ENCODE results near the gene PC.
A peak's percentile ranks its signal among the peaks of the same experiment; 100 is the strongest.

Gene PC

DNA sequence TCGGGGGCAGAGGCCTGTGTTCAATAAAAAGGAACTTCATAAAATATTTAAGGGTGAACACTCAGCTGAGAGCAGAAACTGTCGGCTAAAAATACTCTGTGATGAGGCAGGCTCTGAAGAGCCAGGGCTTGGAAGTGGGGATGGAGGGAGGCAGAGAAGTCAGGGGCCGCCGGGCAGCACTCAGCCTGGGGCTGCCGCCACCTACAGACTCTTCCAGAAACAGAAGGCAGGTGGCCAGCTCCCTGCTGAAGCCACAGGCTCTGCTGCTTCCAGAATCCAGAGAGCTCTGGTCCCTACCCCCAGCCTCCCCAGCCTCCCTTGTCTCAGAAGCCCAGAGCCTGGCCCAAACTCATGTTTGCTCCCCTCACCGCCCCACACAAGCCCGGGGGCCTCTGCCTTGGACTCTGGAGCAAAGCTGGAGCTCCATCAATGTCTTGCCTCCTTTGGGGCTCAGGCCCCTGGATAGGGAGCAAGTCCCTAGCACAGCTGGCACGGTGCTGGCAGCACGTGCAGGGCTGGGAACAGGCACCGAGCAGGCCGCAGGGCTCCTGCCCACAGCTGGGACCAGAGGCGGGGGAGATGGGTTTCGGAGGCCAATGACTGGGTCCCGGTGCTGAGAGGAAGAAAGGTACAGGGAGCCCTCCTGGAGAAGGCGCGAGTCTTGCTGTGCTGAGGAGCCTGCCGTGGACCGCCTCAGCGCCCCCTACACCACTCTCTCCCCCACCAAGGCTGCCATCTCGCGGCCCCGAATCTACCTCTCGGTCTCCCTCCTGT, 93.1 kb downstream of the PC start:
- DNase-seq (ENCODE audit: low spot score), result no peak

DNA sequence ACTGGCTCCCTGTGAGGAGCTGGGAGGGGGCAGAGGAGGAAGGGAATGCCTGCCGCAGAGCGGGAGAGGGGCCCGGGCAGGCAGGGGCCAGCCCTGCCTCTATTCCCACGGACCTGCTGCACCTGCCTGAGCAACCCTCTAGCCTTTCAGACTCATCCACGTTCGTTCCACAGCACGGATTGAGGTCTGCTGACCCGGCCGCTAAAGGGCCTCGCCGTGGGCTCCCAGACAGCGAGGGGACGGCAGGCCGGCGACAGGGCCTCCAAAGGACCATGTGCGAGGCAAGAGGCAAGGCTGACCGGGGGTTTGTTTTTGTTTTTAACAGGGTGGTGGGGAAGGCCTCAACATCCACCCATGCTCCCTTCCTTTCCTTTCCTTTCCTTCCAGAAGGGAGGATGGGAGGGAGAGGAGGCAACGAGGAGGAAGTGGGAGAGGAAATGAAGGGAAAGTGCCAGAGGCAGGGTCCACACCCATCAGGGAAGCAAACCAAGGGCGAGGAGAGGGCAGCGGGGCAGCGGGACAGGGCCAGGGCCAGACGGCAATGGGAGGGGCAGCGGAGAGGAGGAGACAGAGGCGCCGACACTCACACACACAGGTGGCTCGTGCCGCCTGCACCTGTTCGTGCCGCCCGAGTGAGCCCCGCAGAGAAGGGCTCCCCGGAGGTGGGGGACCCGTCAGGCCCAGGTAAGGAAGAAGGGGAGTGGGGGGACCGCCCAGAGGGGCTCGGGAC, 93.8 kb downstream of the PC start:
- DNase-seq (ENCODE audit: low spot score), result no peak

DNA sequence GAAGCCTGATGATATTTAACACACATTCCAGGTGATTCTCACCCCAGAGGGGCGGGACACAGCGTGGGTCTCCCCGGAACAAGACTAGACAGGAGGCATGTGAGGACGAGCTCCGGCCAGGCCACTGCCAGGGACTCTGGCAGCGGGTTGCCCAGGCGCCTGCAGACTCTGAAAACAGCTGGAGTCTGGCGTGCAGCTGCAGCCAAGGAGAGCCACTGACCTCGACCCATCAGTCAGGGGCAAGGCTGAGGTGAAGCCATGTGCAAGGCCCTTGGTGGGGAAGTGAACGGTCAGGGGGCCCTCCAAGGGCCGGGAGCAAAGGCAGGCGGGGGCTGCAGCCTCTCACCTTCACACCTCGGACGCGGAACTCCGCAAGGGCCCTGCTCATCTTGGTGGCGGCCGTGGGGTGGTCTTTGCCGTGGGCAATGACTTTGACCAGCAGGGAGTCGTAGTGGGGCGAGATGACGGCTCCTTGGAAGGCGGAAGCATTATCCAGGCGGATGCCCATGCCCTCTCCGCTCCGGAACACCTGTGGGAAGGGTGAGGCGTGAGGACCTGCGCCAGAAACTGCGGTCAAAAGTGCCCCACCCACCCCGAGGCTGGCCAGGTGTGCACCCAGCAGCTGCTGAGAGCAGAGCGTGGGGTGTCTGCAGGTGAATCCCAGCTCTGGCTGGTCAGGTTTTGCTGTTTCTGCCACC, 94.6 kb downstream of the PC start:
- no peak for DNase-seq (ENCODE audit: low spot score)

DNA sequence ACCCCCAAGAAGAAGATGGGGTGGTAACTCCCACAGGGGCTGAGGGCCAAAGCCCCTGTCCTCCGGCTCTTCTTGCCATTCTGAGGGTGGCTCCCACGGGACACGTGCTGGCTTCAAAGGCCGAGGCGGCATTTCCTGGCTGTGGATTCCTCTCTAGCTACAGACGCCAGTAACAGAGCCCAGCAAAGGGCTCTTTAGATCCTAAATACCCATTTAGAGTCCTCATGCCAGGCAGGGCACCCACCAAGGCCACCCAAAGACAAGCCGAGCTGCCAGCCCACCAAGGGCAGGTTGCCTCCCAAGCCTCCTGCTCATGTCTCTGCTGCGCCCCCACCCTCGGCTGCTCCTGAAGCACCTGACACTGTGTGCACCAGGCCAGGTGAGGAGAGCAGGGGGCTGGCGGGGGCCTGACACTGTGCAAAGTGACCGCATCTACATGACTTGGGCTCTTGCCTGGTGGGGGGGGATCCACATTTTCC, 95.6 kb downstream of the PC start:
- no peak for DNase-seq (ENCODE audit: low spot score)

DNA sequence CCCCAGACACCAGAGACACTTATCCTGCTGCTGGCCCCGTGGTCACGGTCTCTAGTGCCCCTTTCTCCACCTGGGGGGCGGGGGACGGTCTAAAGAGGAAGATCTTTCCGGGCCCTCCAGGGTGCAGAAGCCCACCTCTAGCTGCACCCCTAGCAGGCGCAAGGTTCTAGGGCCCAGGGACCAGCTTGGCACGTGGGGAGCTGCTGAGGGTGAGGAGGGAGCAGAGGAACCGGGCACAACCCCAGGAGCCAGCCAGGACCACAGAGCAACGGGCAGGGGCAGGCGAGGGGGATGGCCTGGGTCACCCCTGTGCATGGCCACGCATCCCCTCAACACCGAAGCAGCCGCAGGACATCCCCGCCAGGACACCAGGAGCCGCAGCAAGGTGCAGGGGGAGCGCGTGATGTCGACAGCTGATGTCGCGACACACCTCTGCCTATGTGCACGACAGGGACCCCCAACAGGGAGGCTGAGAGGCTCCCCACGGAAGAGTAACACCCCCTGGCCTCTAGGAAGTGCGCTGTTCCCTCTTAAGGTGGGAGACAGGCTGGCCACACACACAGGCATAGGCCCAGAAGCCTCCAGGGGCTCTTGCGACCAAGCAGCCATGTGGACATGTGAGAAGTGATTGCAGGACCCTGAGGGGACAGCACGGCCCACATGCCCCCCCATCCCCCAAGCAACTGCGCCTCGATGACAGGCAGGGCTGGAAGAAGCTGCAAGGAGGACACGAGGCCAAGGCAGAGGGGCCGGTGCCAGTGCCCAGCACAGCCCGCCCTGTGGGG, 96.2 kb downstream of the PC start:
- DNase-seq (ENCODE audit: low spot score), result no peak

DNA sequence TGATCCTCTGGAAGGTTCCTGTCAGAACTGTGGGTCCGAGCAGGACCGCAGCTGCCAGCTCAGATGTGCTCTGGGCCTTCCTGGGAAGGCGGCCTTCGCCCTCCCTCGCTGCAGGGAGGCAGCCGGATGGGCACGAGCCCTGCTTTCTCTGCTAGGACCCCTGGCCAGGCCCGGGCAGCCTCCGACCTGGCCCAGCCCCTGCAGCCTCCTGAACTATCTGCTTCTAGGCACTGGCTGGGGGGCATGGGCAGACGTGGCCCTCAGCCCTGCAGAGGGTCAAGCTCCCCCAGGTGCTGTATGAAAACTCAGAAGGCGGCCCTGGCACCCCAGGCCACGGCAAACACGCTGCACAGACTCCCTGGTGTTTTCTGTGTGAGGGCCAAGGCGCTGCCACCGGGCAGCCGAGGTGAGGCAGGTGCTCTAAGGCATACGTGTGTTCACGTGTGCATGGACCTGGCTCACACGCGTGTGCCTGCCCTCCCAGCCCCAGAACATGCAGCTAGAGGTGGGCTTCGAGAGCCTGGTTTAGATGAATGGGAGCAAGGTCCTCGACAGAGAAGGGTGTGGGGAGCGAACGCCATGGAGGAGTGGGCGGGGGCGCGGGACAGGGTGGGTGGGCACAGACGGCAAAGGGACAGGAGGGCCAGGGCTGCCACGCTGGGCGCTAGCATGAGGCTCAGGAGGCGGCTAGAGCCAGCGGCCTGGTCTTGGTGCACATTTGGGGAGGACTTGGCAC, 97.0 kb downstream of the PC start:
- DNase-seq (ENCODE audit: low spot score), result no peak

DNA sequence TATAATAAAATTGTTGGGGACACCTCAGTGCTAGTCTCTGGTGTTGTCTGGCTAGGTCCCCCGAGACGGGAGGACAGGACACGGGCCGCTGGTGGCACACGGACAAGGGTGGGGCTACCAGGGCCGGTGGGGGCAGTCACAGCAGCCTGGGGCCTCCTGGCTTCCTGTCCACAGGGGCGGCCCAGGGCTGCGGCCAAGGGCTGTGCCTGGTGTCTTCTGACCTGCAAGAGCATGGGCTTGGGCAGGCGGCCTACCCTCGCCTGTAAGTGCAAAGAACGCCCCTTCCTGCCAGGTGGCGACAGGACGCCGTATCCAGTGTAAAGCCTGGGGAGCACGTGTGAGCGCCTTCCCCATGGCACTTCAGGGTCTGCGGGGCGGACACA, 97.7 kb downstream of the PC start:
- DNase-seq (ENCODE audit: low spot score), result no peak

DNA sequence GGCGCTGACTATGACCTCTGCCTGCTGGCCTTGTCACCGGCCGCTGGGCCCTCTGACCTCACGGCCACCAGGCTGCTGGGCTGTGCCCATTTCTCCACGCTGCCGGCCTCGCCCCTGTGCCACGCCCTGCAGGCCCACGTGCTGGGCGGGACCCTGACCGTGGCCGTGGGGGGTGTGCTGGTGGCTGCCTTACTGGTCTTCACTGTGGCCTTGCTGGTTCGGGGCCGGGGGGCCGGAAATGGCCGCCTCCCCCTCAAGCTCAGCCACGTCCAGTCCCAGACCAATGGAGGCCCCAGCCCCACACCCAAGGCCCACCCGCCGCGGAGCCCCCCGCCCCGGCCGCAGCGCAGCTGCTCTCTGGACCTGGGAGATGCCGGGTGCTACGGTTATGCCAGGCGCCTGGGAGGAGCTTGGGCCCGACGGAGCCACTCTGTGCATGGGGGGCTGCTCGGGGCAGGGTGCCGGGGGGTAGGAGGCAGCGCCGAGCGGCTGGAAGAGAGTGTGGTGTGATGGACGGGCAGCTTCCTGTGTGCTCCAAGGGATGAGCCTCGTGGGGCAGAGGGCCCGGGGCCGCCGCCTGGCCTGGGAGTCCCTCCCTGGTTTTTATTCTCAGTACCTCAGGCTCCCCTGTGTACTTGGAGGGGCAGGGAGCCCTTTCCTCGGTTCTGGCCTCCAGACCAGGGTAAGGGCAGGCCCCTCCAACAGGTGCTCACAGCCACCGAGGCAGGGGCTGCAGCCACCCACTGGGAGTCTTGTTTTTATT, 98.3 kb downstream of the PC start:
- no peak for DNase-seq (ENCODE audit: low spot score)

DNA sequence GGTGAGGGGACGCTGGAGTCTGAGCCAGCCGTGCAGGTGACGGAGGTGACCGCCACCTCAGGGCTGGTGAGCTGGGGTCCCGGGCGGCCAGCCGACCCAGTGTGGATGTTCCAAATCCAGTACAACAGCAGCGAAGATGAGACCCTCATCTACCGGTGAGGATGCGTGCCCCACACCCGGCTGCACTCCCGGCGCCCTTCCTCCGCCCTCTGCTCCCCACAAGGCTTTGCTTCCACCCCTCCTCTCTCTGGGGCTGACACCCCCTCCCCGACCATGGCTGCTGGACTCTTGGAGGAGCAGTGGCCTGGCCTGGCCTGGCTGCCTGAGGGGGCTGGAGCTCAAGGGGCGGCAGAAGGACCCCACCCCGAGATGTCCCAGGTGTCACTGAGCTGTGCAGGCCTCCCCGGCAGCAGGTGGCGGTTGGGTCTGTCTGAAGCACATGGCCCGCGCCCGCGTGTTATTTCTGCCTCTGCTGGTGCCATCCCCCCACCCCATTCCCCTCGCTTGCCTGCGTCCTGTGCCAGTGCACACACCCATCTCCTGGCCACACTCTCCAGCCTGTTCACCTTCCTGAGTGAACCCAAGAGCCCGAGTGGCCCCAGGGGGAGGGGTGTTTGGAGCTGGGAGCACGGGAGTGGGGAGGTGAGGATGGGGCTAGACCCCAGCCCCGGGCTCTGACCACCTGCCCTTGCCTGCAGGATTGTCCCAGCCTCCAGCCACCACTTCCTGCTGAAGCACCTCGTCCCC, 99.1 kb downstream of the PC start:
- no peak for DNase-seq (ENCODE audit: low spot score)

DNA sequence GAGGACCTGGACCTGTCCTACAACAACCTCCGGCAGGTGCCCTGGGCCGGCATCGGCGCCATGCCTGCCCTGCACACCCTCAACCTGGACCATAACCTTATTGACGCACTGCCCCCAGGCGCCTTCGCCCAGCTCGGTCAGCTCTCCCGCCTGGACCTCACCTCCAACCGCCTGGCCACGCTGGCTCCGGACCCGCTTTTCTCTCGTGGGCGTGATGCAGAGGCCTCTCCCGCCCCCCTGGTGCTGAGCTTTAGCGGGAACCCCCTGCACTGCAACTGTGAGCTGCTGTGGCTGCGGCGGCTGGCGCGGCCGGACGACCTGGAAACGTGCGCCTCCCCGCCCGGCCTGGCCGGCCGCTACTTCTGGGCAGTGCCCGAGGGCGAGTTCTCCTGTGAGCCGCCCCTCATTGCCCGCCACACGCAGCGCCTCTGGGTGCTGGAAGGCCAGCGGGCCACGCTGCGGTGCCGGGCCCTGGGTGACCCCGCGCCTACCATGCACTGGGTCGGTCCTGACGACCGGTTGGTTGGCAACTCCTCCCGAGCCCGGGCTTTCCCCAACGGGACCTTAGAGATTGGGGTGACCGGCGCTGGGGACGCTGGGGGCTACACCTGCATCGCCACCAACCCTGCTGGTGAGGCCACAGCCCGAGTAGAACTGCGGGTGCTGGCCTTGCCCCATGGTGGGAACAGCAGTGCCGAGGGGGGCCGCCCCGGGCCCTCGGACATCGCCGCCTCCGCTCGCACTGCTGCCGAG, 99.8 kb downstream of the PC start:
- DNase-seq (ENCODE audit: low spot score), result no peak

DNA sequence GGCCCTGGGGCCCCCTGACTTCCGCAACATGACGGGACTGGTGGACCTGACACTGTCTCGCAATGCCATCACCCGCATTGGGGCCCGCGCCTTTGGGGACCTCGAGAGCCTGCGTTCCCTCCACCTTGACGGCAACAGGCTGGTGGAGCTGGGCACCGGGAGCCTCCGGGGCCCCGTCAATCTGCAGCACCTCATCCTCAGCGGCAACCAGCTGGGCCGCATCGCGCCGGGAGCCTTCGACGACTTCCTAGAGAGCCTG, 100.3 kb downstream of the PC start:
- no peak for DNase-seq (ENCODE audit: low spot score)

DNA sequence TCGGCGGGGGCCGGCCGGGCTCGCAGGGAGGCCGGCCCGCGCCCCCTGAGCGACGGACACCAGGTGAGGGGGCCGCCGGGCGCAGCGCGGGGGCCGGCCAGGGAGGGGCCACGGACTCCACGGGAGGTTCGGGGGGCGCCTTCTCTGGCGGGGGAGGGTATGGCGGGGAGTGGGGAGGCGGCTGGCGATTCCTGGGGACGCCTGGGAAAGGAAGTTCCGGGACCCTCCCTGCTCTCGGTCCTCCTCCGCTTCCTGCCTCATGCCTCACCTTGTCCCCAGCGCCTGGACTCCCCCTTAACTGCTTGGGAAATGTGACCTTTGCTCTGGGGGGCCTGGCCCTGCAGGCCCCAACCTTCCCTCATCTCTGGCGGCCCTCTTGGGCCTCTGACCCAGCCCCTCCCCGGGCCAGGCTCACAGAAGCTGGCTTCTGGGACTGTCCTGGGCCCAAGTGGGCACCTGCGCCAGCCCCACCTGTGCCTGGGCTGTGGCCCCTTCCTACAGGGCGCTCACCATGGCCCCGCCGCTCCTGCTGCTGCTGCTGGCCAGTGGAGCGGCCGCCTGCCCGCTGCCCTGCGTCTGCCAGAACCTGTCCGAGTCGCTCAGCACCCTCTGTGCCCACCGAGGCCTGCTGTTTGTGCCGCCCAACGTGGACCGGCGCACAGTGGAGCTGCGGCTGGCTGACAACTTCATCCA, 100.8 kb downstream of the PC start:
- DNase-seq (ENCODE audit: low spot score), result no peak

DNA sequence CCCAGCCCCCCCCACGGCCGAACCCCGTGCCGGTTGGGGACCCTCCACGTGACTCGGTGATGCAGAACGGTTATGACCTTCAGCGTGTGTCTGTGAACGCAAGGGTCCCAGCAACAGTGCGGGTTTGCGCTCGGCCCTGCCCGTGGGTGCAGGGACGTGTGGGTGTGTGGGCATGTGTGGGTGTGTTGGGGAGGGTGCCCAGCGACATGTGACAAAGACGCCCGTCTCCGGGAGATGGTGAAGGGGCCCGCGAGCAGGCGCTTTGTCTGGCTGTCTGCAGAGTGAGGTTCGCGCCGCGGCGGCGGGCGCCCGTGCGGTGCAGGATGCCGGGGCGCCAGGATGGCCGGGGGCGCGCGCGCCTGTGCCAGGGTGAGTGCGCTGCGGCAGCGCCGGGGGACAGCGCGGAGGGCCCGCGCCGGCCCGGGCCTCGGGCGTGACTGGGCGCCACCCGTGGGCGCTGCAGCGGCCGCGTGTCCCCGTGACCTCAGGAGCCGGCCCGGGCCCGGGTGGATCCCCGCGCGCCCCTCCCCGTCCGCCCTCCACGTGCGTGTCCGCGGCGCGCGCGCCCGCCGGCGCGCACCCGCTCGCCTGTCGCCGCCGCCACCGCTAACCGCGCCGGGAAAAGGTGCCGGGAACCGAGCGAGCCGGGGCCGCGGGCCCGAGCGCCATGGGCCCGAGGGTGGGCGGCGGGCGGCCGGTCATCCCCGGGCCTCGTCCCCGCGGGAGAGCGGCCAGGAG, 101.5 kb downstream of the PC start, which contains the start of gene LRFN4:
TSS of gene LRFN4 (plus strand) at position 569 of the 738 bp plus-strand sequence. CDS start 681 bp downstream, outside the sequence.
- no peak for DNase-seq (ENCODE audit: low spot score)

DNA sequence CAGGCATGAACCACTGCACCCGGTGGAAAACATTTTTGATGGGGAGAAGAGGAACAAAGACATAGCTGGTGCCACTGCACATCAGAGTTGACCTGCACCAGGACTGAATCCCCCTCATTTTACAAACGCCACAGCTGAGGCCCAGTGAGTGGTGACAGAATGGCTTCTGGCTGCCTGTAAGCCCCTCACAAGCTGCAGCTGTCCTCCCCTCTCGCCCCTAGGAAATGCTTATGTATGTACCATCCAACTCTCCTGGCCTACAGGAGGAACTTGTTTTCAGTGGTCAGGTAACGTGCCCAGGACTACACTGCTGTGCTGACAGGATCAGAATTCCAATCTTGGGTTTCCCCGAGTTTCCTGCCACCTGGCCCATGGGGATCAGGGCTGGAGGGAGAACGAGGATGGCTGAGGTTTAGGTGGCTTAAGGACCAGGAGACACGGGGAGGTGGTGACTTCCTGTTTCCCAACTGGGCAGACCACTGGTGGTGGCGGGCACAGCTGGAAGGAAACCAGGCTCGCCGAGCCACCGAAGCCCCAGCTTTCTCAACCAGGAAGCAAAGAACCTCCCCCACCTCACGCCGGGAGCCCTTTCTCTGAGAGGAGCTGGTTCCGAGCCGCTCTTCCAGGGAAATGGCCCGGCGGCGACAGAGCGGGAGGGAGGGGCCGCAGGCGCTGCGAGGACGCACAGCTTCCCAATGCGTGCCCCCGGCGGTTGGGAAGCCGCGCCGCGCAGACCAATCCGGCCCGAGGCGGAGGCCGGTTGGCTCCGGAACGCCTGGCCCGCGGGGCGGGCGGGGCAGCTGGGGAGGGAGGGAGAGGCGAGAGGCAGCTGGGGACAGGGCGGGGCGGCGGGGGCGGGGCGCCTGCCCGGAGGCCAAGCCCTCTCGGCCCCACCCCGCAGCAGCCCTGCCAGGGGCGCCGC, 102.3 kb downstream of the PC start:
- DNase-seq (ENCODE audit: low spot score), result peak; percentile 91

DNA sequence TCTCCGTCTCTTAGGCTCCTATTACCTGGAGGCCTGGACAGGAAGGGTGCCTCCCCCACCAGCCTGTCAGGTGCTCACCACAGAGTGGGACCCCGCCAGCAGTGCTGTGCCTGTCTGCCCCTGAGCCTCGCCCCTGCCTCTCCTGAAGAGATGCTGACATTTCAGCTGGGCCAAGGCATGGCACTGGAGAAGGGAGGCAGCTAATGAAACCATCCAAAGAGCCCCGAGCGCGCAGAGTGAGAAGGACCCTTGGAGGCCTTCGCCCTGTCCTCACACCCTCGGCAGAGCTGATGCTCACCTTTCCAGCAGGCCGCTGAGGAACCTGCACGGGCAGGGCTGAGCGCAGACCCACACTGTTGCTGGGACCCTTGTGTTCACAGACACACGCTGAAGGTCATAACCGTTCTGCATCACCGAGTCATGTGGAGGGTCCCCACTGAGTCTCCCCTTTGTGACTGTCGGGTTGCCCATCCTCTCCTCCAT, 103.4 kb downstream of the PC start:
- DNase-seq (ENCODE audit: low spot score), result no peak

DNA sequence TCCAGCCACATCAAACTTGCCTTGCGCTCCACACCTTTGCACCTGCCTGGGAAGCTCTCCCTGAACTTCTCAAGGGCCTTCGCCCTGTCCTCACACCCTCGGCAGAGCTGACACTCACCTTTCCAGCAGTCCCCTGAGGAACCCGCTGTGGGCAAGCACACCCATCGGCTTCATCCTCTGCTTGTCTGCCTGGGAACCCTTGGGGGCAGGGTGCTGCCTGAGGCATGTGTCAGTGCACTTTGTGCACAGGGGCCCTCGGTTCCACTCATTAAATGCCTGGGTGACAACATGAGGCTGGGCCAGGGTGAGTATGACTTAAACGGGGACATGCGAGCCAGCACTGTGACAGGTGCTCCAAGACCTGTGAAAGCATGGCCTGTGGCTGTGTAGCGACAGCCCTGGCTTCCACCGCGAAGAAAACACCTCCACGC, 103.9 kb downstream of the PC start:
- no peak for DNase-seq (ENCODE audit: low spot score)
